ENCODE data around the gene CCDC177. TPM values are rescaled to one million over a fixed set of nuclear protein-coding genes. Genes with fewer than 3 reads are reported as not detected.

Gene CCDC177
- polyA plus RNA-seq, 1 donor: 0.05 TPM

DNA sequence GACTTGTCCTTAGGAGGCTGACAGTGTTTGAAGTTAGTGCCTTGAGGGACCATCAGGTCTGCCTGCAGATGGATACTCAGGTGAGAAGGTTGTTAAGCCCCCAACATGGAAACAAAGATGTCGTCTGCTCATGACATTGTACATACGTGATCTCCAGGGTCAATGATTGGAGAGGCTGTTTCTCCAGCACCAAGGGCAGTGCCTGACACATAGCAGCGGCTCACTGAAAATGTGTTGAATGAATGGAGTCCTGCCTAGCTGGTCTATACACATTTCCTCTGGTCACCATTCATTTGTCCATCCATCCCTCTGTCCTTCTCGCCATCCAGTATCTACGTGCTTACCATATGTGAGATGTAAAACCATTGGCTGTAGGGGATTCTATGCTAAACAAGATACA is 7.1 kb downstream of the CCDC177 start:
- DNase-seq: no peak

DNA sequence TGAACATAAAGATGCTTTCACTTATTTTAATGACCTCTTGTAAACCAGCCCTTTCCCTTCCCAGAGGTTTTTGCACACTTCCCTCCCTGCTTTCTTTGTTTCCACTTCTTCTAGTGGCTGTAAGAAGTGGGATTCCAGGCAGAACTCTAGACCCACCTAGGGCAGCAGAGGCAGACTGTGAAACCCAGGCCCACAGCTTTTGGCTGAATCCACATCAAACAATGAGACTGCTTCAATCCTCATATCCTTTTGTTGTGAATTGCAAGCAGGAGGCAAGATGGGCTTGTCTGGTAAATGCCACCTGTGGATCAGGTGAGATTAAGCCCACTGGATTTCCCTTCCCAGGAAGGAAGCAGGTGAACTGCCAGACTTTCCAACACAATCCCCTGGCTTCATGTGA is 12.8 kb downstream of the CCDC177 start:
- no peak for DNase-seq

DNA sequence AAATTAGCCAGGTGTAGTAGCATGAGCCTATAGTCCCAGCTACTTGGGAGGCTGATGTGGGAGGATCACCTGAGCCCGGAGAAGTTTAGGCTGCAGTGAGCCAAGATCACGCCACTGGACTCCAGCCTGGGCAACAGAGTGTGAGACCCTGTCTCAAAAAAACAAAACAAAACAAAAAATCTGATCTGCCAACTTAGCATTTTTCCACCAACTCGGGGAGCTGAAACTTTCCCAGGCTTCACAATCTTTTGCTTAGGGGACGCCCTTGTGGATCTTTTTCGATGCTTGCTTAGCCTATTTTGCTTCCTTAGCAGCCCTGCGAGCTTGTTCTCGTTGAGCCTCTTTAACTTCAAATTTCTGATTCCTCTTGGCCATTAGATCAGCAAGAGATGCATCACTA is 13.8 kb downstream of the CCDC177 start:
- DNase-seq: no peak

- no peak for DNase-seq
Measured at GRCh38 chr14:69559581-69560011, 15.1 kb downstream of the CCDC177 start.

DNA sequence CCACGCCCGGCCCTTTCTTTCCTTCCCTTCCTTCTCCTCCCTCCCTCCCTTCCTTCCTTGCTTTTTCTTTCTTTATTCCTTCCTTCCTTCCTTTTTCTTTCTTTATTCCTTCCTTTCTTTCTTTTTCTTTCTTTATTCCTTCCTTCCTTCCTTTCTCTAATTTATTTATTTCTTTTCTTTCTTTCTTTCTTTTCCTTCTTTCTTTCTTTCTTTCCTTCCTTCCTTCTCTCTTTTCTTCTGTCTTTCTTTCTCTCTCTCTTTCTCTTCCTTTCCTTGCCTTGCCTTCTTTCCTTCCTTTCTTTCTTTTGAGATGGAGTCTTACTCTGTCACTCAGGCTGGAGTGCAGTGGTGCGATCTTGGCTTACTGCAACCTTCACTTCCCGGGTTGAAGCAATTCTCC is 15.9 kb downstream of the CCDC177 start:
- DNase-seq: no peak

DNA sequence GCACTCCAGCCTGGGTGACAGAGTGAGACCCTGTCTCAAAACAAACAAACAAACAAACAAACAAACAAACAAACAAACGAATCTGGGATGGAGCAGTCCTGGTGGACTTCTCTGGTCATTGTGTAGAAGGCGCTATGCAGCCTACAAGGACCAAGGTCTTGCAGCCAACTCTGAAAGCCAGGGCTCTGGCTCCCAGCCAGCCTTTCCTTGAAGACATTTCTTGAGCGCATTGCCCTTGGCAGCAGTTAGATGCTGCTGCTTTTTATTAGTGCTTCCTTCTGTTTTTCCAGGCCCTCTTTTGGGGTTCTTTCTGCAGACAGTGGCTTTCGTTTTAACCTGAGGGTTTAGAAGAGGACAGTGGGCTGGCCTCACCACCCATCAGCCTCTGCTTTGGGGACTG is 20.2 kb downstream of the CCDC177 start:
- no peak for DNase-seq

DNA sequence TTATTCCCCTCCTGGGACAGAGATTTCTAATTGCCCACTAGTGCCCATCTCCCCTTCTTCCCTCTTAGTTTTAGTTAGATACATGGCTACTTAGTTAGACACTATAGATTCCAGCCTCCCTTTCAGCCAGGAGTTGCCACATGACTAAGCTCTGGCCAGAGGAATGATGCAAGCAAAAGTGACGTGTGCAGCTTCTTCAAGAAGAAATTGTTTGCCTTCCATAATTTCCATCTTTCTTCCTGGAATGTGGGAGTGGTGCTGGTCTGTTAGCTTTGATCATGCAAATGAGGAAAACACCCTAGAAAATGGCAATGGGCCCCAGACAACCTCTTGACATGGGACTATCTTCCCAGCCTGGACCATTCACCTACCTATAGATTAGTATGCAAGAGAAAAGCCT is 21.4 kb downstream of the CCDC177 start:
- no peak for DNase-seq

DNA sequence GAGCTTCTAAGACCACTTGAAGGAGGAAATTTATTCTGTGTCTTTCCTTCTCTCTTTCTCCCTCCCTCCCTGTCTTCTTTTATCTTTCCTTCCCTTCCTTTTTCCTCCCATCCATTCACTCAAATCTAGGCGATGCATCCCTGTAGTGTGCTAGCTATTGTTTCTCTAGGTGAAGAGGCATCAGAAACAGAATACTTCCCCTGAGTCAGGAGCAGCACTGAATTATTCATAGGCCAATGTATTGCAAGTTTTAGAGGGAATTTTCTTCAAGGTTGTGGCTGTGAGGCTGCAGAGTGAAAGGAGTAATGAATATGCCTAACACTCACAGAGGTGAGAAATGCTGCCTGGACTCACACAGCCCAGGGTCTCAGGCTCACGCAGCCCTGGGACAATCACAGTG is 23.2 kb downstream of the CCDC177 start:
- no peak for DNase-seq

GRCh38 chr14:69548566-69548965 is 26.1 kb downstream of the CCDC177 start:
- DNase-seq: no peak

DNA sequence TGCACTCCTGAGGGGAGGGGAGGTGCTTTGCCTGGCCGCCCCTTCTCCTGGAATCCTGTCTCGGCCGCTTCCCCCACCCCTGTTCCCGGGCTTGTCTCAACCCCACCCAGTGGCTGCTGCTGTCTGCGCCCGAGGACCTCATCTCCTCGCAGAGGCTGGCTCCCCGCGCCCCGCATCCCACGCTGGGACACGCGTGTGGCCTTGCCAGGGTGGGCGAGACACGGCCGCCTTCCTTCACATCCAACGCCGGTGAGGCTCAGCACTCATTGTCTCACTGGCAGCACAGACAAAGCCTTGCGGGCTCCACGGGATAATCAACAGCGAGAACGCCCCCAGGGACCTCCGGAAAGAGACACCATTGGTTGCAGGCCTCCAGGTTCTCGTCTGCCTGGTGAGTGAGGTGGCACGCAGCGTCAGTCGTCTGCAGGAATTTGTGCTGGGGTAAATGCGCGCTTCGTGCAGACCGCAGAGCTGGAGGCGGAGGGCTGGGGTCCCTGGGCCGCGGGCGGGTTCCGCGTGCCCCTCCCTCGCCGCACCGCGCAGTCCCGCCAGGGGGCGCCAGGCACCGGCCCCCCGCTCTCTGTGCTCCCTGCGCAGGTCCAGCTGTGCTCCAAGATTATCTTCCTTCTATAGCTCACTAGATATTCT is 26.8 kb downstream of the CCDC177 start:
- peak; percentile 53 for DNase-seq

- no peak for DNase-seq
Measured at GRCh38 chr14:69543341-69544115, 31.1 kb downstream of the CCDC177 start.

- DNase-seq: no peak
Measured at GRCh38 chr14:69542311-69542710, 32.4 kb downstream of the CCDC177 start.

DNA sequence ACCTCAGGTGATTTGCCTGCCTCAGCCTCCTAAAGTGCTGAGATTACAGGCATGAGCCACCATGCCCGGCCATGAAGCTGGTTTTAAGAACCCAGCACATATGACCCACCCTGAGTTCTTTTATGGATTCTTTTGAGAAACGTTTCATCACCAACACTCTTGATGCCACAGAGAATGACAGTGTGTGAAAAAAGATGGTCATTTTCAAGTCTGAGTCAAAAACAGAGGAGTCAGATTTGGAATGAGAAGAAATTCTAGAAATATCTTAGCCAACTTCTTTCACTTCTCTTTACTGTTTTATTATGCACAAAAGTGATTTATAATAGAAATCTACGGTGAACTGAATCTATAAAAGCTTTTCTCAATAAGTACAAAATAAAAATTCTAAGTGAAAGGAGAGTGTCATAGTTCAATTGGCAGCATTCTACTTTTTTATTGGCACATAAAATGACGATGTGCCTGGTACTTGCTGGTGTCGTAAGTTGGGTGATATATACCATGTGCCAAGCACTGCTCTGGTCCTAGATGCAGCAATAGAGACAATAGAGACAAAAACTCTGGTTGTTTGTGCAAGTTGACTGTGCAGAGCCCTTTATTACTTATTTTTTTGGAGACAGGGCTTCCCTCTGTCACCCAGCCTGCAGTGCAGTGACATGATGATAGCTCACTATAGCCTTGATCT is 33.9 kb downstream of the CCDC177 start:
- no peak for DNase-seq

DNA sequence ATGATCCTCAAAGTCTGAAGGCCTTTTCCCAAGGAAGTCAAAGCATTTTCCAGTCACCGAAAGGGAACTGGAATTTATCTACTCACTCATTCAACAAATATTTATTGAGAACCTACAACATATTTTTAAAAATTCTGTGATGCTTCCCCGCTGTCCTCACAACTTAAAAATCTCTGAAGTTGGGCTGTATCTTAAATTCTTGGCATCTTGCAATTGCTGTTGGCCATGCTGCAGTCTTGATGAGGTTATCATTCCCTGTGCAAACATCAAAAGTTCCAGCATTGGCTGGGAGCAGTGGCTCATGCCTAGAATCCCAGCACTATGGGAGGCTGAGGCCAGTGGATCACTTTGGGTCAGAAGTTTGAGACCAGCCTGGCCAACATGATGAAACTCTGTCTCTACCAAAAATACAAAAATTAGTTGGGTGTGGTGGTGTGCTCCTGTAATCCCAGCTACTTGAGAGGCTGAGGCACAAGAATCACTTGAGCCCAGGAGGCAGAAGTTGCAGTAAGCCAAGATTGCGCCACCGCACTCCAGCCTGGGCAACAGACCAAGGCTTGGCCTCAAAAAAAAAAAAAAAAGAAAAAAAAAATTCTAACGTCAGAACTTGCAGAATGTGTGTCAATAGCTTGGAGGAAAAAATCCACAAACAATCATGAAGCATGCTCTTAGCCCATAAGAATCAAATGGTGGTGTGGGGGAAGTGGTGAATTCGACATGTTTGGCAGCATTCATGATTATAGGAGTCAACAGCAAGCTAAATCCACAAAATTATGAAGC is 34.9 kb downstream of the CCDC177 start:
- DNase-seq: no peak

GRCh38 chr14:69538766-69539165 is 35.9 kb downstream of the CCDC177 start:
- DNase-seq: no peak

GRCh38 chr14:69537900-69538299 is 36.8 kb downstream of the CCDC177 start:
- DNase-seq: no peak

DNA sequence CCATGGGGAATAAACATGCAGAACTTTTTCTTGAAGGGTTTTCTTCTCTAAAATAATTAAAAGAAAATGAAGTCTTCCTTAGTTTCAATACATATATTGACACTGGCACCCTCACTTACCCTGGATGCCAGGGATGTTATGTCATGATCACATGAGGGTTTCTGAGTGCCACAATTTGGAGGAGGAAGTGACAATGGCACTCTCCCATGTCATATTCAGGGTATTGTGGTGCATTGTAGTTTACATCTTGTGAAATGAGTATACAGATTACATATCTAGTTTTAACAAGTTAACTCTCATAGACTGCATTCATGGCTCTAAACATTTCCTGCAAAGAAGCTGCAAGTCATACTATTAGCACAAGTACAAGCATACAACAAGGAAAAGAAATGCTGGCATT is 37.7 kb downstream of the CCDC177 start:
- DNase-seq: no peak

DNA sequence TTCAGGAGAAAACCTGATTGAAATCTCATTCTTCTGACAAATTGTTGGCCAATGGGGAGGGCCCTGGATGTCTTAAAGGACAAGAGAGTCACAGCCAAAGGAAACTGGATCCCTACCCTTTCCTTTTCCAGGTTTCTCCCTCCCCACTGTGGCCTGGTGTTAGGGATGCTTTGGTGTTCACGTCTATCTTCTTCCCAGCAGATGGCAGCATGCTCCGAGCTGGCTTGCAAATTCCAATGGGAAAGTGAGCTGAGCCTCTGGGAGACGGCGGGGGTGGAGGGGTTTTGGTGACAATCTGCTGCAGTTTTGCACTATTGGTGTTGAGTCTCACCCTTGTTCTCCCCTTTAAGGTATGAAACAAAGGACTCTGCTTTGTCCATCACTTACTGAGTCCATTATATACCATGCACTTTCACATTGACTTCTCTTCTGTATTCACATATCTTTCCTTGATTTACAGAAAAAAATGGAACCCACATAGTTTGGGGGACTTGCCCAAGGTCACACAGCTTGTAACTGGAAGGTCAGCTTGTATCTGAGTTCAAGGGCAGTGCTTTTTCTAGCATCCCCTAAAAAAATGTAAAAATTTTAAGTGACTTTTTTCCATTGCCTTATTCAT is 39.3 kb downstream of the CCDC177 start:
- peak; percentile 58 for DNase-seq

DNA sequence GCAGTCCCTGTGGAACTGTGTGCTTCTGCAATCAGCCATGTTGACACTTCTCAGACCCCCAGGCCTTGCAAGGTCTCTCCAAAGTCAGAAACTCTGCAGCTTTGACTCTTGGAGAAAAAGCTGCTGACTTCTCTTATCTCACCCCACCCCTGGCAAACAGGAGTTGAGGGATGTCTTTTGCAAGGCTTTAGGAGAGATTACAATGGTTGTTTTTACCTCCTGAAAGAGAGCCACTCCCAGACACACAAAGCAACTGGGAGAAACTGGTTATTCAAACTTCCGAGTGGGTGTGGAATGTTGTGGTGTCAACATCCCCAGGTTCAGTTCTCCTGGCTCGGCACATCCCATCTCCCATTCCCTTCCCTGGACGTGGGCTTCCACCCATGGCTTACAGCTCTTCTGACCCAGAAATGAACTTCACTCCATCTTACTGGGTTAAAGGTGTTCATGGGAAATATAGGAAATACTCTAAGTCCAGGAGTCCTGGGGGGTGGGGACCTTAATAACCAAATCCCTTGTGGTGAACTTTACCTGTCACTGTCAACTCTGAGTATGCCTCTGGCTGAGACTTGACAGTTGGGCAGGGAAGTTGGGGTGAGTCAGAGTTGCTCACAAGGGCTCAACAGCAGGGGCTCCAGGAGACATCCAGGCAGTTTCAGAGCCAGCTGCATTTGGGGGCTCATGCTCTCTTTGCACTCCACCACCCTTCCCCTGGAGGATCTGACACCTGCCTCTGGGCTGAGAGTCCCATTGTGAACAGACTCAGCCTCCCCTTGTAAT is 41.9 kb downstream of the CCDC177 start:
- DNase-seq: no peak

- DNase-seq: no peak
Measured at GRCh38 chr14:69531135-69531534, 43.5 kb downstream of the CCDC177 start.

- DNase-seq: no peak
Measured at GRCh38 chr14:69530095-69530494, 44.6 kb downstream of the CCDC177 start.

Data from left kidney (tissue), 2 donors.